ENCODE data around the gene CHMP4A. TPM values are rescaled to one million over a fixed set of nuclear protein-coding genes. Genes with fewer than 3 reads are reported as not detected.

The CHMP4A gene
- total and polyA plus RNA-seq, 2 of the 13 experiments (the other 11 are each of a cell fraction or from before 2014, with no cell fraction given) = 83.6 to 113 TPM

DNA sequence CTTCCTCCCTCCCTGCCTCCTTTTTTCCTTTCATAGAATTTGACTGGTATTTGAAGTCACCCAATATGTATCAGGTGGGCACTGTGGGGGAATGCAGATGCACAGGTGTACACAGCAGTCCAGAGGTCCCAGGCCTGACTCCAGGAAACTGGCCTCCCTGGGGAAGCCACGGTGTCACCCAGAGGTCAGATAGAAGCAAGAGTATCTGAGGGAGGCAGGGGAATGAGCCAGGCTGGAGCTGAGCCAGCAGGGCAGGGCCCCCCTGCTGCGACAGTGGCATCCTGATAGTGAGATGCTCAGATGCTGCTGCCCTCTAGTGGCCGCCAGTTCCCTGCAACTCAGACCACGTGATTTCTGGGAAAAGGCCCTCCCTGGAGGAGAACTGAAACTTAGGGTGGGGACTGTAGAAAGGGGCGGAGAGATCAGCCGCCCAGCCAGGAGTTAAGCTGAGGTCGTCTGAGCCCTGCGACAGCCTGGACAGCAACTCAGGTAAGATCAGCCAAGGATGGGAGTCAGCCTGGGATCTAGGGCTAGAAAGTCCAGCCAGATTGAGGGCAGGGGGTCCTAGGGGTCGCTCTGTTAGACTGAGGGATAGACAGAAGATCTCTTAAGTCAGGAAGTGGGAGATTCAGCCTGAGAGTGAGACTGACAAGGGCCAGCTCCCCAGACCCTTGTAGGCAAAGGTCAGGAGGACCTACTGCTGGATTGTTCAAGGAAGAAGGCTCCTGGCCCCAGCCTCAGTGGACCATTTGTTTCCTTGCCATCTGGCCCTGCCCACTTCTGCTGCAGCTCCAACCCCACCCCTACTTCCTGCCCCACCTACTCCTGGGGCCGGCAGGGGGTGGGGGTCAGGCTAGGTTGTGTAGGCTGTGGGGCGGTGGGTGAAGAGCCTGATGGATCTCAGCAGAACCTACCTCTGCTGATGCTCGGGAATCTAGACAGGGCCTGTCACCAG, 52.2 kb downstream of the CHMP4A start, which contains the start of gene IRF9 (continued):
- TF ChIP-seq, protein P1, sequence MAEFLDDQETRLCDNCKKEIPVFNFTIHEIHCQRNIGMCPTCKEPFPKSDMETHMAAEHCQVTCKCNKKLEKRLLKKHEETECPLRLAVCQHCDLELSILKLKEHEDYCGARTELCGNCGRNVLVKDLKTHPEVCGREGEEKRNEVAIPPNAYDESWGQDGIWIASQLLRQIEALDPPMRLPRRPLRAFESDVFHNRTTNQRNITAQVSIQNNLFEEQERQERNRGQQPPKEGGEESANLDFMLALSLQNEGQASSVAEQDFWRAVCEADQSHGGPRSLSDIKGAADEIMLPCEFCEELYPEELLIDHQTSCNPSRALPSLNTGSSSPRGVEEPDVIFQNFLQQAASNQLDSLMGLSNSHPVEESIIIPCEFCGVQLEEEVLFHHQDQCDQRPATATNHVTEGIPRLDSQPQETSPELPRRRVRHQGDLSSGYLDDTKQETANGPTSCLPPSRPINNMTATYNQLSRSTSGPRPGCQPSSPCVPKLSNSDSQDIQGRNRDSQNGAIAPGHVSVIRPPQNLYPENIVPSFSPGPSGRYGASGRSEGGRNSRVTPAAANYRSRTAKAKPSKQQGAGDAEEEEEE (CRISPR knock-in tag; IDR thresholded peaks at IDR 0.05; ENCODE audit: borderline replicate concordance) = peak; percentile 92; the same call in 1 of the 2 replicates
- TF ChIP-seq SRSF1 (optimal IDR thresholded peaks at IDR 0.05; ENCODE audit: low read depth, low read length) (peak; percentile 87), RFX3 (CRISPR knock-in tag; IDR thresholded peaks at IDR 0.05) (peak; percentile 58; the same call in 1 of the 2 replicates), CC2D1A (CRISPR knock-in tag; IDR thresholded peaks at IDR 0.05) (no peak), KLF11 (CRISPR knock-in tag; IDR thresholded peaks at IDR 0.05) (peak; percentile 99; the same call in 1 of the 2 replicates), ZNF564 (CRISPR knock-in tag; IDR thresholded peaks at IDR 0.05) (peak; percentile 93; the same call in 1 of the 2 replicates), SP4 (CRISPR knock-in tag; IDR thresholded peaks at IDR 0.05) (peak; percentile 97), ZNF282 (IDR thresholded peaks at IDR 0.05; ENCODE audit: partially characterized antibody) (no peak), ZNF414 (CRISPR knock-in tag; IDR thresholded peaks at IDR 0.05) (peak; percentile 87), ZFP62 (CRISPR knock-in tag; IDR thresholded peaks at IDR 0.05) (0 out of 2 replicates have a peak, but pooled peaks have one; percentile 38), RNF2 (conservative IDR thresholded peaks at IDR 0.05; ENCODE audit: low read depth) (peak; percentile 76), ZNF326 (CRISPR knock-in tag; IDR thresholded peaks at IDR 0.05; ENCODE audit: borderline replicate concordance) (peak; percentile 96), ZNF430 (CRISPR knock-in tag; IDR thresholded peaks at IDR 0.05) (peak; percentile 100), ZNF143 (CRISPR knock-in tag; IDR thresholded peaks at IDR 0.05) (peak; percentile 76), CREBL2 (CRISPR knock-in tag; IDR thresholded peaks at IDR 0.05; ENCODE audit: borderline replicate concordance) (peak; percentile 98), U2AF2 (IDR thresholded peaks at IDR 0.05; ENCODE audit: low read depth, low read length) (peak; percentile 81; the same call in 1 of the 2 replicates), ZNF333 (CRISPR knock-in tag; IDR thresholded peaks at IDR 0.05; ENCODE audit: borderline replicate concordance) (no peak), ZEB1 (IDR thresholded peaks at IDR 0.05; ENCODE audit: insufficient replicate concordance, low read depth) (peak; percentile 84)
- TF ChIP-seq, protein P2, sequence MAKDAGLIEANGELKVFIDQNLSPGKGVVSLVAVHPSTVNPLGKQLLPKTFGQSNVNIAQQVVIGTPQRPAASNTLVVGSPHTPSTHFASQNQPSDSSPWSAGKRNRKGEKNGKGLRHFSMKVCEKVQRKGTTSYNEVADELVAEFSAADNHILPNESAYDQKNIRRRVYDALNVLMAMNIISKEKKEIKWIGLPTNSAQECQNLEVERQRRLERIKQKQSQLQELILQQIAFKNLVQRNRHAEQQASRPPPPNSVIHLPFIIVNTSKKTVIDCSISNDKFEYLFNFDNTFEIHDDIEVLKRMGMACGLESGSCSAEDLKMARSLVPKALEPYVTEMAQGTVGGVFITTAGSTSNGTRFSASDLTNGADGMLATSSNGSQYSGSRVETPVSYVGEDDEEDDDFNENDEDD (CRISPR knock-in tag; IDR thresholded peaks at IDR 0.05; ENCODE audit: borderline replicate concordance) = peak; percentile 85; the same call in 1 of the 2 replicates

Data from HepG2 (cell line).